Small intestine (tissue), 7 donors: Measurements from ENCODE around the gene IQCE. TPM values are rescaled to one million over a fixed set of nuclear protein-coding genes. Genes with fewer than 3 reads are reported as not detected.

ENCODE experiments used
- DNase-seq, 2 donors: peaks; one replicate each; pipeline versions ENCODE4 v3.0.0 to v3.0.0-alpha.2; 2013
- FAIRE-seq: peaks from 2 replicates; lab custom pipeline; 2012; peaks lifted over from hg19 to GRCh38; lab: Jason Lieb, UNC
- H3K27ac ChIP-seq, 3 donors: one replicate each; pipeline ENCODE4 v1.5.1; 2013; ENCODE audit warnings: low read length in 2 of 3, mild to moderate bottlenecking in 2 of 3, control low read depth in 1 of 3, inconsistent platforms in 1 of 3, low read depth in 1 of 3, moderate library complexity in 1 of 3
- H3K27me3 ChIP-seq, 3 donors: one replicate each; pipeline ENCODE4 v1.6.1; 2013; ENCODE audit warnings: low read length in 3 of 3, inconsistent platforms in 1 of 3; ENCODE audit not compliant: control insufficient read depth in 3 of 3, insufficient read depth in 3 of 3
- H3K36me3 ChIP-seq, 3 donors: one replicate each; pipeline ENCODE4 v1.6.1; 2013; ENCODE audit warnings: low read length in 3 of 3, inconsistent platforms in 1 of 3, low read depth in 1 of 3, mild to moderate bottlenecking in 1 of 3, moderate library complexity in 1 of 3; ENCODE audit not compliant: control insufficient read depth in 3 of 3, insufficient read depth in 2 of 3
- H3K4me1 ChIP-seq, 3 donors: one replicate each; pipeline ENCODE4 v1.6.1; 2013; ENCODE audit warnings: low read length in 2 of 3, inconsistent platforms in 1 of 3, low read depth in 1 of 3, mild to moderate bottlenecking in 1 of 3, moderate library complexity in 1 of 3; ENCODE audit not compliant: control insufficient read depth in 3 of 3, insufficient read depth in 2 of 3
- H3K4me3 ChIP-seq, 3 donors: one replicate each; pipeline ENCODE4 v1.5.1; 2013; ENCODE audit warnings: low read length in 3 of 3, control low read depth in 1 of 3, inconsistent platforms in 1 of 3, low read depth in 1 of 3, mild to moderate bottlenecking in 1 of 3, moderate library complexity in 1 of 3
- H3K9me3 ChIP-seq, 2 donors: one replicate each; pipeline ENCODE4 v1.6.1; 2013; ENCODE audit warnings: low read depth in 1 of 2, low read length in 1 of 2; ENCODE audit not compliant: control insufficient read depth in 2 of 2, insufficient read depth in 1 of 2
- WGBS, 3 donors: extraction: QIAGEN DNeasy Blood & Tissue Kit; methylation state at CpG; one replicate each; pipeline ENCODE4 v1.1.7; 2013; 5-methylcytosine and 5-hydroxymethylcytosine counted together
- polyA plus RNA-seq, 4 donors: library from polyadenylated mRNA; stranded (reverse) in 3 of 4; unstranded in 1 of 4; fragments of 200-250 nt in 3 of 4; fragments of 120-200 nt in 1 of 4; gene quantifications; one replicate each; pipeline versions ENCODE4 v1.2.1 to v1.2.3, GENCODE V29; 2013
- donor health status: healthy with polysubstance abuse.
- donor health status: control.
- donor health status: control.
- donor health status: Bipolar disorder and iron deficiency.
- donor health status: healthy.

The IQCE gene
- polyA plus RNA-seq, 4 donors, result 10.4 to 20.8 (median 15.5) TPM

DNA sequence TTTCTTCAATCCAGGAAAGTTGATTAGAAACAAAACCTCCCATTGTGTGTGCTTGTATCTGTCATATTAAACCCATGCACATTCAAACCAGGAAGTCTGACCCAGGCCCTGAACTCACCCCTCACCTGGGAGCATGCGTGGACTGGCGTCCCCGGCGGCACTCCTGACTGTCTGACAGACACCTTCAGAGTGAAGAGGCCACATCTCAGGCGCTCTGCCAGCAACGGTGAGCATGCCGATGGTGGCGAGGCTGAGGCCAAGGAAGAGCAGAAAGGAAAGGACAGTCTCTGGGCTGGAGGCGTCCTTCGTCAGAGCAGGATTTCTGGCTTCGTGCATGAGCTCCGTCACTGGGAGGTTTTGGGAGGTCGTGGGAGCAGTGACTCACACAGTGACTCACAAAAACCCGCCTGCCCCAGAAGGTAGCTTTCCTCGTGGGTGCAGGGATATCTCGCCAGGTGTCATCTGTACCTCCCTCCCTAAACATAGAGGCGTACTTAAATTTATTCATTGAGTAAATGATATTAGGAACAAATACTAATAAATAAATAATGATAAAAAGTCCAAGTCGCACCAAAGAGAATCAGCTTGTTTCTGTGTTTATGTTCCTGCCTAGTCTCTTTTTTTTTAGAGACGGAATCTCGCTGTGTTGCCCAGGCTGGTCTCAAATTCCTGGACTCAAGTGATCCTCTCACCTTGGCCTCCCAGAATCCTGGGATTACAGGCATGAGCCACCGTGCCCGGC lies 13.5 kb downstream of the IQCE start:
- DNase-seq (peak; percentile 73 to 91), FAIRE-seq (no peak)
- Histone ChIP-seq H3K4me3 (no peak overlapping the region), H3K4me1 (peaks cover 0 to 24% (median 2%) of the 10 kb centered on the region in 3 donors), H3K36me3 (peaks cover 0 to 76% (median 6%) of the 10 kb centered on the region in 3 donors), H3K27ac (peak overlapping the region; percentile 49 to 90 (median 57)), H3K9me3 (no peaks in the 10 kb centered on the region), H3K27me3 (no peaks in the 10 kb centered on the region)
- 24 to 66% (median 41%) methylated on average over 22 of the region's 22 CpGs for WGBS, 3 donors

DNA sequence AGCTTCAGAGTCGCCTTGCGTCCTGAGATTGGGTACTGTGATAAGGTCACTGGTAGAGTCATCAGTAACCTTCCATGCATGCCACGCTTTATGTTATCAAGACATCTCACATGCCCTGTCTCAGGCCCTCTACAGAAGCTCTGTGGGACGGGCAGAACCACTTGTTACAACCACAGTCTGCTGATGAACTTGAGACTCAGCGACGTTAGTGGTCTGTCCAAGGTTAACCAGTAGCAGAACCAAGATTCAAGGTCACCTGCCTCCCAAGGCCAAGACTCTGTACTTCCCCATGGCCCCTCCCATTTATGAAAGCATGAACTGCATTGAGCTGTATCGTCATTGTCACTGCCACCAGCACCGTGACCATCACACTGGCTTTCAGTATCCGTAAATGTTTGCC lies 15.0 kb downstream of the IQCE start:
- peaks cover 4 to 73% (median 6%) of the 10 kb centered on the region in 3 donors for H3K36me3 ChIP-seq
- WGBS, 3 donors, result 91 to 92% (median 91%) methylated on average over 9 of the region's 9 CpGs
- FAIRE-seq (no peak), DNase-seq (no peak)
- H3K27me3 ChIP-seq, result no peaks in the 10 kb centered on the region
- no peak overlapping the region for H3K27ac ChIP-seq
- H3K4me1 ChIP-seq, result peaks cover 0 to 22% (median 2%) of the 10 kb centered on the region in 3 donors
- no peaks in the 10 kb centered on the region for H3K9me3 ChIP-seq
- no peak overlapping the region for H3K4me3 ChIP-seq

DNA sequence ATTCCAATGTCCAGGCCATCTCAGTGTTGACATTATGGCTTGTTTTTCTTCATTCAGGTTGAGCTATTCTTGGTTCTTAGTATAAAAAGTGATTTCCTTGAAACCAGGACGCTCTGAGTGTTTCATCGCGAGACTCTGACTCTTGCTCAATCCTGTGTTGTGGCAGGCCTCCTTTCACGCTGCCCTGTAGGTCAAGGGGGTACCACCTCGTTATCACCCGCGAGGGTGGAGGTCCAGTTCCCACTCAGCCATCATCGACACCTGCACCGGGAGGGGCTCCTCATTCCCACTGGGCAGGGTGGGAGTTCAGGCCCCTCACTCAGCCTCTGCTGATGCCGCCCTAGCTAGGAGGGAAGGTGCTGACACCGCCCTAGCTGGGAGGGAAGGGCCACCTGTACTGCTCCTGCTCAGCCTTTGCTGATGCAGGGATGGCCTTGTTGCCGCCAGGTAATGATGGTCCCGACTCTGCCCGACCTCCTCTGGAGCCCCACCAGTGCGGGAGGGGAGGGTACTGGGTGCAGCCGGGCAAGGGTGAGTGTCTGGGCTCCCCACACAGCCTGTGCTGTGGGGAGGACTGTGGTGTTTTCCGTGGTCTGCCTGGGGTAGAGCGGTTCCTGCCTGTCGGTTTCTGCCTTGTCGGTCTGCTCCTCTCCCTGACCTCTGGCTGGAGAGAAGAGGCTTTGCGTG lies 16.4 kb downstream of the IQCE start:
- FAIRE-seq (no peak), DNase-seq (no peak)
- WGBS, 3 donors, result 85 to 89% (median 86%) methylated on average over 21 of the region's 21 CpGs
- Histone ChIP-seq H3K27ac (no peak overlapping the region), H3K9me3 (no peaks in the 10 kb centered on the region), H3K27me3 (no peaks in the 10 kb centered on the region), H3K36me3 (peaks cover 4 to 70% (median 6%) of the 10 kb centered on the region in 3 donors), H3K4me3 (no peak overlapping the region), H3K4me1 (peaks cover 0 to 22% (median 2%) of the 10 kb centered on the region in 3 donors)

- WGBS, 3 donors, result 92 to 94% (median 93%) methylated on average over 21 of the region's 21 CpGs
- Histone ChIP-seq H3K4me1 (peaks cover 0 to 22% (median 2%) of the 10 kb centered on the region in 3 donors), H3K9me3 (no peaks in the 10 kb centered on the region), H3K27ac (no peak overlapping the region), H3K36me3 (peaks cover 4 to 72% (median 6%) of the 10 kb centered on the region in 3 donors), H3K4me3 (no peak overlapping the region), H3K27me3 (no peaks in the 10 kb centered on the region)
- DNase-seq, result no peak
- FAIRE-seq, result no peak
Observed at GRCh38 chr7:2575733-2576340, 17.1 kb downstream of the IQCE start.

DNA sequence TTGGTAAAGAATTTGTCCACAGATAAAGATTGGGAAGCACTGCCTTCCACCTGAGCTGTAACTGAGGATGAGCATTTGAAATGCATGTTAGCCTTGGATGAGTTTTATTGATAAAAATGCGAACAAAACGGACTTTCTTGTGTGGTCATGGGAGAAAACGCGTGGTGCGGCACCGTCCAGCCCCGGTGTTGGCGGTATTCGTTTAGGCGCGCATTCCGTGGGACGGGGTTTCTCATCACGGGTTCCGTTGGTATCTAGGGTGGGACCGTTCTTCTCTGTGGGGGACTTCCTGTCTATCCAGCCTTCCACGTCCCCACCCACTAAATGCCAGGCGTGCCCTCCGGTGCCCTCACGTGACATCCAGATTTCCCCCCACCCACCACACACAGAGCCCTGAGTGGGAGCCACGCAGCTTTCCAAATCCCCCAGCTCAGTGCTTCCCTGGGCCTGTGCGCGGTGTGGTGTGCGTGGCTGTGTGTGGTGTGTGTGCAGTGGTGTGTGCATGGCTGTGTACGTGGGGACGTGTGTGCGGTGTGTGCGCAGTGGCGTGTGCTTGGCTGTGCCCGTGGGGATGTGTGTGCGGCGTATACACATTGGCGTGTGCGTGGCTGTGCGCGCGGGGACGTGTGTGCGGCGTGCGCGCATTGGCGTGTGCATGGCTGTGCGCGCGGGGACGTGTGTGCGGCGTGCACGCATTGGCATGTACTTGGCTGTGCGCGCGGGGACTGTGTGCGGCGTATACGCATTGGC lies 18.1 kb downstream of the IQCE start:
- FAIRE-seq, result no peak
- no peak for DNase-seq
- no peak overlapping the region for H3K4me3 ChIP-seq
- H3K27ac ChIP-seq, result no peak overlapping the region
- H3K27me3 ChIP-seq, result no peaks in the 10 kb centered on the region
- peaks cover 4 to 69% (median 8%) of the 10 kb centered on the region in 3 donors for H3K36me3 ChIP-seq
- H3K9me3 ChIP-seq, result no peaks in the 10 kb centered on the region
- H3K4me1 ChIP-seq, result peaks cover 0 to 14% (median 2%) of the 10 kb centered on the region in 3 donors
- WGBS, 3 donors, result 92 to 93% (median 93%) methylated on average over 56 of the region's 56 CpGs

DNA sequence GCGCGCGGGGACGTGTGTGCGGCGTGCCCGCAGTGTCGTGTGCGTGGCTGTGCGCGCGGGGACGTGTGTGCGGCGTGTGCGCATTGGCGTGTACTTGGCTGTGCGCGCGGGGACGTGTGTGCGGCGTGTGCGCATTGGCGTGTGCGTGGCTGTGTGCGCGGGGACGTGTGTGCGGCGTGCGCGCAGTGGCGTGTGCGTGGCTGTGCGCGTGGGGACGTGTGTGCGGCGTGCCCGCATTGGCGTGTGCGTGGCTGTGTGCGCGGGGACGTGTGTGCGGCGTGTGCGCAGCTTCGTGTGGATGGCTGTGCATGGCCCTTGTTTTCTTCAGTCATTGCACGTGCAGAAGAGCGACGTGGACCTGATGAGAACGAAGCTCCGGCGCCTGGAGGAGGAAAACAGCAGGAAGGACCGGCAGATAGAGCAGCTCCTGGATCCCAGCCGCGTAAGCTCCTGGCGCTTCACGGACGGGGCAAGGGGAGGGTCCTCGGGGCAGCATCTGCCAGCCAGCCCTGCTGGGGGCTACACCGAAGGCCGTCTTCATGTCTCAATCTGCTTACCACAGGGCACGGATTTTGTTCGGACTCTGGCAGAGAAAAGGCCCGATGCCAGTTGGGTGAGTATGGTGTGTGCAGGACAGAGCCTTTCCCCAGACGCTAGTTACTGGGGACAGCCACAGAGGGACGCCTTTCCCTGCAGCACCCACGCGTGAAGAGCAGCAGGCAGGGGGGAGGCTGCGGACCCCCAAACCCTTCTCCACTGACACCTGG lies 19.3 kb downstream of the IQCE start:
- WGBS, 3 donors, result 95 to 98% (median 97%) methylated on average over 68 to 73 of the region's 73 CpGs
- Histone ChIP-seq H3K4me3 (no peak overlapping the region), H3K36me3 (peaks cover 4 to 71% (median 8%) of the 10 kb centered on the region in 3 donors), H3K9me3 (no peaks in the 10 kb centered on the region), H3K27me3 (no peaks in the 10 kb centered on the region), H3K4me1 (peaks cover 0 to 5% (median 0%) of the 10 kb centered on the region in 3 donors), H3K27ac (no peak overlapping the region)
- FAIRE-seq (no peak), DNase-seq (no peak)

GRCh38 chr7:2580636-2581035 lies 21.9 kb downstream of the IQCE start:
- Histone ChIP-seq H3K4me1 (no peaks in the 10 kb centered on the region), H3K27ac (no peak overlapping the region), H3K36me3 (peaks cover 4 to 64% (median 10%) of the 10 kb centered on the region in 3 donors), H3K4me3 (no peak overlapping the region), H3K27me3 (no peaks in the 10 kb centered on the region), H3K9me3 (no peaks in the 10 kb centered on the region)
- WGBS, 3 donors, result 94 to 99% (median 96%) methylated on average over 11 of the region's 11 CpGs
- DNase-seq (no peak), FAIRE-seq (no peak)
